Spleen (tissue), 11 donors: ENCODE data around the gene TMEM126A. TPM values are rescaled to one million over a fixed set of nuclear protein-coding genes. Genes with fewer than 3 reads are reported as not detected.
"Not testable (repeated sequence)": the region's sequence is repeated elsewhere in the genome, so short reads cannot be mapped to it uniquely, and the experiment has no call there.

Experiments
- DNase-seq: peaks from one replicate; pipeline ENCODE4 v3.0.0-alpha.2; 2020
- H3K27ac ChIP-seq, 8 donors: fragments of 200-600 bp; sonication (generic) in 7 of 8; 1 replicate in 4 of 8; 2 replicates in 4 of 8; pipeline versions ENCODE4 v1.5.0 to v1.8.0; 2016 to 2021; ENCODE audit warnings: inconsistent platforms in 4 of 8, mild to moderate bottlenecking in 4 of 8, moderate library complexity in 1 of 8
- H3K27me3 ChIP-seq, 7 donors: fragments of 200-600 bp; sonication (generic) in 6 of 7; replicated peaks in 1 of 7; 1 replicate in 4 of 7; 2 replicates in 3 of 7; pipeline versions ENCODE4 v1.5.0 to v1.8.0; 2016 to 2021; ENCODE audit warnings: inconsistent platforms in 3 of 7, mild to moderate bottlenecking in 1 of 7
- H3K36me3 ChIP-seq, 6 donors: fragments of 200-600 bp; sonication (generic) in 5 of 6; 1 replicate in 4 of 6; 2 replicates in 2 of 6; pipeline versions ENCODE4 v1.5.0 to v1.8.0; 2016 to 2021; ENCODE audit warnings: inconsistent platforms in 2 of 6
- H3K4me1 ChIP-seq, 6 donors: fragments of 200-600 bp; sonication (generic) in 5 of 6; 1 replicate in 3 of 6; 2 replicates in 3 of 6; pipeline versions ENCODE4 v1.5.0 to v1.8.0; 2016 to 2021; ENCODE audit warnings: inconsistent platforms in 3 of 6
- H3K4me3 ChIP-seq, 8 donors: fragments of 200-600 bp; sonication (generic) in 7 of 8; 1 replicate in 4 of 8; 2 replicates in 4 of 8; pipeline versions ENCODE4 v1.5.0 to v1.8.0; 2016 to 2021; ENCODE audit warnings: inconsistent platforms in 4 of 8, mild to moderate bottlenecking in 4 of 8, moderate library complexity in 2 of 8
- H3K9me3 ChIP-seq, 8 donors: fragments of 200-600 bp; sonication (generic) in 7 of 8; 1 replicate in 4 of 8; 2 replicates in 4 of 8; pipeline versions ENCODE4 v1.5.0 to v1.8.0; 2016 to 2021; ENCODE audit warnings: inconsistent platforms in 4 of 8
- POLR2A ChIP-seq, 3 donors: fragments of 450-650 bp; IDR thresholded peaks; one replicate each; pipeline ENCODE4 v1.5.1; 2017; ENCODE audit warnings: antibody characterized with exemption in 3 of 3, mild to moderate bottlenecking in 1 of 3
- POLR2AphosphoS5 ChIP-seq, 3 donors: sonication (generic); formaldehyde crosslinking; IDR thresholded peaks; one replicate each; pipeline ENCODE4 v1.5.1; 2017; ENCODE audit warnings: antibody characterized with exemption in 3 of 3
- WGBS, 5 donors: extraction: QIAGEN DNeasy Blood & Tissue Kit in 3 of 5; methylation state at CpG; one replicate each; pipeline versions ENCODE4 v1.1.5 to v1.1.7; 2013 to 2018; 5-methylcytosine and 5-hydroxymethylcytosine counted together
- intact Hi-C: fragments of 100-400 bp; cut with DNase I; formaldehyde crosslinking; loops from one replicate; pipeline ENCODE4 v1.15.0; 2023; ENCODE audit warnings: low total_unique reads
- polyA plus RNA-seq, 3 donors: library from polyadenylated mRNA; stranded (reverse); fragments of 200-250 nt; gene quantifications; one replicate each; pipeline ENCODE4 v1.2.1, GENCODE V29; 2013
- total RNA-seq, 7 donors: library from RNA; depleted of rRNA in 3 of 7; stranded (reverse); fragments of >200 nt in 3 of 7; fragmentation: NEBNext Ultra II Directional in 4 of 7; extraction: Animal tissue kit (Norgen Biotek cat#: 25700) in 4 of 7; gene quantifications; one replicate each; pipeline versions ENCODE4 v1.1.0 to v1.2.1, GENCODE V29; 2016 to 2021
- TF ChIP-seq, protein P1 (sequence below), 11 experiments: fragments of 200-600 bp in 7 of 11; fragments of 450-650 bp in 4 of 11; sonication (generic) in 4 of 11; IDR thresholded peaks in 8 of 11; conservative IDR thresholded peaks in 3 of 11; 1 replicate in 7 of 11; 2 replicates in 4 of 11; pipeline versions ENCODE4 v1.4.0 to v1.8.0; 2016 to 2021; ENCODE audit warnings: antibody characterized with exemption in 11 of 11, inconsistent platforms in 4 of 11, mild to moderate bottlenecking in 1 of 11
- donor health status: healthy with polysubstance abuse.
- donor health status: DM: no; HTN: no; CAD: no; lungs with moderate emphysema.
- donor health status: DM: no; HTN: no; CAD: no.
- donor health status: Bipolar disorder and iron deficiency.
- donor health status: healthy.
- donor health status: DM: no; HTN: no; CAD: no.
- donor health status: DM: yes; HTN: yes; CAD: no.

Gene TMEM126A
- total and polyA plus RNA-seq, 10 donors, result 14.6 to 47.6 (median 20.2) TPM

DNA sequence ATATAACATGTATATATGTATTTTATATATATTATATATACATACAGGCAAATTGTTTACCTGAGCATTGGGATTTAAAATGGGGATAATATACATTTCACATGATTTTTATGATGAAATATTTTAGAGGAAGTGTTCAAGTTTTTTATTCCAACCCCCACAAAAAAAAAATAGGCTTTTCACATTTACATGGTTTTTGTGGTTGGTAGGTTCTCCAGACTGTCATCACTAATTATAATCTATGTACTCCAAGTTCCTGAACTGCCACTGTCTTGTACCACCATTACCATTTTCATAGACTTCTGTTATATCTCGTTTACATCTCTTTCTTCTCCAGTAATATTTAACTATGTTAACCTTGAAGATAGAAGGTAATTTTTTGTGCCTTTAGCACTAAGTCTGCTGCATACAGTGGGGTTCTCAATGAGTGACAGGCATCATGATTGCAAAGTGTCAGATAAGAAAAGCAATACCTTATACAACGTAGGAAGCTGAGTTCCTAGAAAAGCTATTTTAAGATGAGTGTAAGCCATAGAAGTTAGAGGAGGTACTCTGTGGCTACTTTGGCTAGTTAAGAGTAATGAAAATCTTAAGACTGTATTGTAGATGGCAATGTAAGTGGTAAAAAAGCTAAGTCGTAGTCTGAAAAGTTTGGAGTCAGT is 5.2 kb downstream of the TMEM126A start:
- Histone ChIP-seq H3K36me3 (peaks cover 0 to 70% (median 24%) of the 10 kb centered on the region in 6 donors), H3K4me3 (no peak overlapping the region), H3K27ac (no peak overlapping the region), H3K9me3 (no peaks in the 10 kb centered on the region), H3K27me3 (no peaks in the 10 kb centered on the region), H3K4me1 (peaks cover 10 to 85% (median 38%) of the 10 kb centered on the region in 6 donors)
- WGBS, 5 donors, result 47 to 59% (median 55%) methylated on average over 3 of the region's 3 CpGs
- no peak for TF ChIP-seq POLR2A (IDR thresholded peaks at IDR 0.05)
- TF ChIP-seq, protein P1, sequence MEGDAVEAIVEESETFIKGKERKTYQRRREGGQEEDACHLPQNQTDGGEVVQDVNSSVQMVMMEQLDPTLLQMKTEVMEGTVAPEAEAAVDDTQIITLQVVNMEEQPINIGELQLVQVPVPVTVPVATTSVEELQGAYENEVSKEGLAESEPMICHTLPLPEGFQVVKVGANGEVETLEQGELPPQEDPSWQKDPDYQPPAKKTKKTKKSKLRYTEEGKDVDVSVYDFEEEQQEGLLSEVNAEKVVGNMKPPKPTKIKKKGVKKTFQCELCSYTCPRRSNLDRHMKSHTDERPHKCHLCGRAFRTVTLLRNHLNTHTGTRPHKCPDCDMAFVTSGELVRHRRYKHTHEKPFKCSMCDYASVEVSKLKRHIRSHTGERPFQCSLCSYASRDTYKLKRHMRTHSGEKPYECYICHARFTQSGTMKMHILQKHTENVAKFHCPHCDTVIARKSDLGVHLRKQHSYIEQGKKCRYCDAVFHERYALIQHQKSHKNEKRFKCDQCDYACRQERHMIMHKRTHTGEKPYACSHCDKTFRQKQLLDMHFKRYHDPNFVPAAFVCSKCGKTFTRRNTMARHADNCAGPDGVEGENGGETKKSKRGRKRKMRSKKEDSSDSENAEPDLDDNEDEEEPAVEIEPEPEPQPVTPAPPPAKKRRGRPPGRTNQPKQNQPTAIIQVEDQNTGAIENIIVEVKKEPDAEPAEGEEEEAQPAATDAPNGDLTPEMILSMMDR (IDR thresholded peaks at IDR 0.05 in 8 of 11, conservative IDR thresholded peaks at IDR 0.05 in 3 of 11), result no peak
- TF ChIP-seq POLR2AphosphoS5 (IDR thresholded peaks at IDR 0.05), result no peak
- intact Hi-C loops, result no loop called here
- no peak for DNase-seq

GRCh38 chr11:85654343-85654742 is 6.6 kb downstream of the TMEM126A start:
- WGBS, 5 donors, result 89 to 98% (median 95%) methylated on average over 3 to 4 of the region's 4 CpGs
- peaks cover 0 to 83% (median 30%) of the 10 kb centered on the region in 6 donors for H3K36me3 ChIP-seq
- peaks cover 10 to 85% (median 36%) of the 10 kb centered on the region in 6 donors for H3K4me1 ChIP-seq
- H3K4me3 ChIP-seq, H3K9me3 ChIP-seq, intact Hi-C loops, H3K27me3 ChIP-seq, H3K27ac ChIP-seq, DNase-seq: not testable (repeated sequence)
- TF ChIP-seq POLR2AphosphoS5 (IDR thresholded peaks at IDR 0.05), result peak in 2 of 3 donors; percentile 14 to 18

- H3K27me3 ChIP-seq, result no peaks in the 10 kb centered on the region
- WGBS, 5 donors, result 87 to 94% (median 92%) methylated on average over 1 of the region's 1 CpG
- TF ChIP-seq, protein P1 (IDR thresholded peaks at IDR 0.05 in 8 of 11, conservative IDR thresholded peaks at IDR 0.05 in 3 of 11), result no peak
- TF ChIP-seq POLR2A (IDR thresholded peaks at IDR 0.05) (no peak), POLR2AphosphoS5 (IDR thresholded peaks at IDR 0.05) (no peak)
- H3K27ac ChIP-seq, result no peak overlapping the region
- H3K36me3 ChIP-seq, result peaks cover 0 to 93% (median 33%) of the 10 kb centered on the region in 6 donors
- intact Hi-C loops, result no loop called here
- DNase-seq, result no peak
- peaks cover 32 to 95% (median 55%) of the 10 kb centered on the region in 6 donors for H3K4me1 ChIP-seq
- no peaks in the 10 kb centered on the region for H3K9me3 ChIP-seq
- no peak overlapping the region for H3K4me3 ChIP-seq
Measured at GRCh38 chr11:85656777-85657176, 9.0 kb downstream of the TMEM126A start.

- TF ChIP-seq, protein P1 (IDR thresholded peaks at IDR 0.05 in 8 of 11, conservative IDR thresholded peaks at IDR 0.05 in 3 of 11), result no peak
- TF ChIP-seq POLR2A (IDR thresholded peaks at IDR 0.05), result no peak
- TF ChIP-seq POLR2AphosphoS5 (IDR thresholded peaks at IDR 0.05), result no peak
- peaks cover 0 to 90% (median 33%) of the 10 kb centered on the region in 6 donors for H3K36me3 ChIP-seq
- intact Hi-C loops, result no loop called here
Measured at GRCh38 chr11:85658180-85658579, 10.4 kb downstream of the TMEM126A start.

More at GRCh38 chr11:85658180-85658579, 10.4 kb downstream of the TMEM126A start:
- Histone ChIP-seq H3K27me3 (no peaks in the 10 kb centered on the region), H3K4me1 (peaks cover 40 to 95% (median 64%) of the 10 kb centered on the region in 6 donors), H3K9me3 (no peaks in the 10 kb centered on the region), H3K27ac (no peak overlapping the region), H3K4me3 (no peak overlapping the region)
- no peak for DNase-seq
- 71 to 78% (median 75%) methylated on average over 1 of the region's 1 CpG for WGBS, 5 donors
